GM19467 (cell line): ENCODE results near the gene SLC66A2.

Experiments
- ATAC-seq: cut with Tn5 transposase; IDR thresholded peaks from one replicate; pipeline ENCODE4 v1.9.1; 2021; ENCODE audit warnings: mild to moderate bottlenecking, moderate library complexity; ENCODE audit not compliant: unreplicated experiment

Gene SLC66A2

GRCh38 chr18:79938196-79938595, 13.3 kb downstream of the SLC66A2 start:
- ATAC-seq = no peak

GRCh38 chr18:79937103-79937860, 14.2 kb downstream of the SLC66A2 start:
- ATAC-seq = no peak

- no peak for ATAC-seq
Measured at GRCh38 chr18:79936641-79937040, 14.8 kb downstream of the SLC66A2 start.

GRCh38 chr18:79935925-79936324, 15.5 kb downstream of the SLC66A2 start:
- ATAC-seq = no peak

DNA sequence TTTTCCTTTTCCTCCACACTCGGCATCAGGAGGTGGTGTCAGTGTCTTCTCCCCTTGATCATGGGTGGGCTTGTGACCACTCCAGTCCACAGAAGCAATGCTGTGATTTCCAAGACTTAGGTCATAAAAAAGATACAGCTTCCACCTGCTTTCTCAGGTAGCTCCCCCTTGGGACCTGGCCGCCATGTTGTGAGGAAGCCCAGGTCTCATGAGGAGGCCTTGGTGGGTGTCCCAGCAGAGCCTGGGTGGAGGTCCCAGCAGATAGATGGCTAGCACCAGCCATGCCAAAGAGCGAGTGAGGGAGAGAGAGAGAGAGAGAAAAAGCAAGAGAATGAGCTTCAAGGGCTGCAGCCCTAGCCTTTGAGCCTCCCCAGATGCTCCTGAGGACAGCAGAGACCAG, 16.0 kb downstream of the SLC66A2 start:
- no peak for ATAC-seq

DNA sequence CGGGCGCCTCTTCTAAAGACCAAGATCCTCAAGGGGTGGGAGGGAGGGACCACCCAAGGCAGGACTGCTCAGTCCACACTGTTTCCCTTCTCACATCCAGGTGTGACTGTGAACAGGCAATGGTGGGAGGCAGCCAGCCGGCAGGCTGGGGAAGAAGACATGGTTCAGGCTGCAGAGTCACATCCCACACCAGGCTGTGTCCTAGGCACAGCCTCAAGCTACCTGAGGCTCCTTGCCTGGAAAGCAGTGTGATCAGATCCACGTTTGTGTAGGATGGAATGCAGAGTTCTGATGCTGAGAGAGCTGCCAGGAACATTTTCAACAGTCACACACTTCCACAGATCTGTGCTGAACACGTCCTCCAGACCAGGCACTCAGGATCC, 16.4 kb downstream of the SLC66A2 start:
- no peak for ATAC-seq

GRCh38 chr18:79934311-79935097, 16.9 kb downstream of the SLC66A2 start:
- ATAC-seq = no peak

- ATAC-seq = no peak
Measured at GRCh38 chr18:79933765-79934164, 17.7 kb downstream of the SLC66A2 start.

DNA sequence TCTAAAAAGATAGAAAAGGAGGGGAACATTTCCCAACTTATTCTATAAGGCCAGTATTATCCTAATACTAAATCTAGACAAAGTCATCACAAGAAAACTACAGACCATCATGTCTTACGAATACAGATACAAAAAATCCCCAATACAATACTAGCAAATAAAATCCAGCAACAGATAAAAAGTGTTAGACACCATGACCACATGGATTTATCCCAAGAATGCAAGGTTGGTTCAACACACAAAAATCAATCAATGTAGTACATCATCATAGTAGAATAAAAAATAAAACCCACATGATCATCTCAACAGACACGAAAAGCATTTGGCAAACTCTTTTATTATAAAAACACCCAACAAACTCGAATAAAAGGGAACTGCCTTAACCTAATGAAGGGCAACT, 18.5 kb downstream of the SLC66A2 start:
- ATAC-seq = no peak

DNA sequence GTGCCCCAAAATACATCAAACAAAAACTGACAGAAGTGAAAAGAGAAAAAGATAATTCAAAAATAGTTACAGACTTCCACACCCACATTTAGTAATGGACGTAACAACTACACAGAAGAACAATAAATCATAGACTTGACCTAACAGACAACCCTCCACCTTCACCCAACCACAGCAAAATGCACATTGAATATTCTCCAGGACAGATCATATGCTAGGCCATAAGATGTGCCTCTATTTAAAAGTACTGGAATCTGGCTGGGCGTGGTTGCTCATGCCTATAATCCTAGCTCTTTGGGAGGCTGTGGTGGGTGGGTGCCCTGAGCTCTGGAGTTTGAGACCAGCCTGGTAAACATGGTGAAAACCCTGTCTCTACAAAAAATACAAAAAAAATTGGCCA, 20.0 kb downstream of the SLC66A2 start:
- no peak for ATAC-seq

GRCh38 chr18:79930020-79930642, 21.3 kb downstream of the SLC66A2 start:
- no peak for ATAC-seq

- no peak for ATAC-seq
Measured at GRCh38 chr18:79928563-79928960, 22.9 kb downstream of the SLC66A2 start.

DNA sequence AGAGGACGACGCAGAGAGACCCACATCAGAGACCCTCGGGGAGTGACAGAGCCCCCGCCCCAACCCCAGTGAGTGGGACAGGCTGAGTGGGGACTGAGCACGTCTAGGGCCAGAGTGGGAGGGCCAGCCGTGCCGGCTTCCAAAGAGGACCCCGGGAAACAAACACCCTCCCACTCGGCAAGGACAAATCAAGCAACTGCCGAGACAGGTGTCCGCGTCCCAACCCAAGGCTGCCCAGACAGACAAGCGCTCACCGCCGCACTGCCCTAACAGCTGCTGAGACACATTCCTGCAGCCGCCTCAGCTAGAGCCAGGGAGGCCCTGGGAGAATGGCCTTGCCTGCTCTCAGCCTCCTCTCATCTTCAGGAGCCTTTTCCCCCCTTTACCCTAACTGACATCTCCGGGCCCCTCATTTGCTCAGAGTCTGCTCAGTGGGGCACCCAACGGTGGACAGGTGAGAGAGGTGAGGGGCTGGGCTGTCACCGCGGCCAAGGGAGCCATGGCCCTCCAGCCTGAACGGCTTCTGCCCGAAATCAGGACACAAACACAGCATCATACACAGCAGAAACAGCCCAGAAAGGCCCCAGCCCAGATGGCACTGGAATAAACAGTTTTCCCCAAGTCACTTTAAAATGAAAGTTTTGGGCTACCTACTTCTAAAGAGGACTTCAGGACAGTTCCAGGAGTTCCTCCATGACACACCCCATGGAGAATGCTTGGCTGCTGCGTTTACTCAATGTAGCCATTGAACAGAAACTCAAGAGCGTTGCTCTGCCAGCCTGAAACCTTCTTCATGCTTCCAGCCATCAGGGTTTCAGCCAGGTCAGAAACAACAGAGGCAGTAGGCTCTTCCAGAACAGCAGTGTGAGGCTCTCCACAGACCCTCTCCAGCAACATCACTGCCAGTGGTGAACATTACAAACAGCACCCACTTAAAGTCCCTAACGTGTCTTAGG, 23.6 kb downstream of the SLC66A2 start:
- ATAC-seq = no peak

GRCh38 chr18:79926715-79927606, 24.5 kb downstream of the SLC66A2 start:
- ATAC-seq = no peak

DNA sequence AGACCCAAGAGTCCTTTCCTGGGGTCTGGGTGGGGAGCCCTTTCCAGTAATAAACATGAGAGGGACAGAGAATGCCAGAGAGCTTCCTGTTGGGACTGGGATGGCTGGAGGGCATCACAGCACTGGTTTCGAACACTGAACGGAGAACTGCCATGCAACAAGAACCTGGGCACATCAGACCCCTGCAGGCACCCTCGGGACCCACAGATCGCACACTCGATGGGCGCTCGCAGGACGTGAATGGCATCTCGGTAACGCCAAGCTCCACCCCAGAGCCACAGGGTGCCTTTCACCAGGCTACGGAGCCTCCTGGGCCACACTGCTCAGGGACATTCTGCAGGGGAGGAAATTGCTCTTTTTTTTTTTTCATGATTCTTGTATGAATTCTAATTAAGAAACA, 25.1 kb downstream of the SLC66A2 start:
- no peak for ATAC-seq

DNA sequence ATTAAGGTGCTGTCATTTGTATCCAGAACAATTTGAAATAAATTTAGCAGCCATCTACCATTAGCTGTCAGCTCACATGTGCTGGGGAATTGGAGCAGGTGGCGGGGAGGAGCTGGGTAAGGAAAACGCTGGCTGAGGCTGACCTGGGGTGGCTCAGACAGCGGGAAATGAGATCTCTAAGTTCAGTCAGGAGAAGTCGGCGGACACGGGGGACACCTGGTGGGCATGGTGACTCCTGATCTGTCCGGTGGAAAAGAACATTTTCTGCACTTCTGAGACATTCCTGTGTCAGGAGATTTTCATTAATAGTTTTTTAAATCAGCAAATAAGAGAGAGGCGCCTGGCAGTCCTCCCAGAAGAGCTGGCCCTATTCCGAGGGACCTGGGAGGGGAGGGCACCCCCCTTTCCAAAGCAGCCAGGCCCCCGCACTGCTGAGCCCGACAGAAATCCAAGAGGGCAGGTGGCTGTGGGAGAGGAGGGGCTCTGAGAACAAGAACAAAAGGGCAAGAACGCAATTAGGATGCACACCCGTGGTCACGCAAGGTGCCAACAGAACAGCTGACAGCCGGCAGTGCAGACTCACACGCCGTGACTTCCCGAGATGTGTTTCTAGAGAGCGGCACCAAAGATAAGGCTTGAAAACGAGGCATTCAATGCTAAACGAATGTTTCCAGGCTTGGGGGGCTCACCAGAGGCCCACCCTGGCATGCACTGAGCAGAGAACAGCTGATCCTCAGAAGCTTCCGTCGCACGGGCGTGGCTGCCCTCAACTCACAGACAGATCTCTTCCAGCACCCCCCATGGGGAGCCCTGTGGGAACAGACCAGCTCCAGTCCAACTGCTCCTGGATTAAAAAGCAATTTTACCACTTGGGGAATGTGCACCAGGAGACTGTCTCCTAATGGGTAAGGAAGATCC, 26.4 kb downstream of the SLC66A2 start:
- ATAC-seq = no peak

GRCh38 chr18:79923896-79924585, 27.4 kb downstream of the SLC66A2 start:
- ATAC-seq = no peak

DNA sequence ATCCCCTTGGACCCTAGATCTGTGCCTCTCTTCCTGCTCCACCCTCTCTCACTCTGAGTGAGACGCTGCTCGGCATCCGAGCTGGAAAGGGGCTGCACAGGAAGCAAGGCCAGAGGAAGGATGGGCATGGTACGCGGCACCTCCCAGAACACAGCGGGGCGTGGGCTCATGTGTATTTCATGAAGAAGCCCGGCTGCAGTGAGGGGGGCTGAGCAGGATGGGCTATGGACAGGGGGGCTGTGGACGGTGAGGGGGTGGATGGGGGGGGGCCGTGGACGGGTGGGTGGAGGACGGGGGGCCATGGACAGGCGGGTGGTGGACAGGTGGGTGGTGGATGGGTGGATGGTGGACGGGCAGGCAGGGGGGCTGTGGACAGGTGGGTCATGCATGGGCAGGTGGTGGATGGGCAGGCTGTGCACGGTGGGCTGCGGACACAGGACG, 28.5 kb downstream of the SLC66A2 start:
- ATAC-seq = no peak
